Measurements from ENCODE around the gene VTN. TPM values are rescaled to one million over a fixed set of nuclear protein-coding genes. Genes with fewer than 3 reads are reported as not detected.

VTN gene
- total RNA-seq, 1 donor from 2014 or later = 2.7 TPM

- Histone ChIP-seq H3K27ac (no peak overlapping the region), H3K9me3 (no peaks in the 10 kb centered on the region), H3K4me1 (peaks cover 21% of the 10 kb centered on the region), H3K36me3 (no peaks in the 10 kb centered on the region), H3K27me3 (no peaks in the 10 kb centered on the region), H3K4me3 (peak overlapping the region; percentile 79 to 81)
- TF ChIP-seq CTCF (IDR thresholded peaks at IDR 0.05) (no peak), POLR2A (IDR thresholded peaks at IDR 0.05) (no peak), POLR2AphosphoS5 (IDR thresholded peaks at IDR 0.05; ENCODE audit: insufficient read depth in 1 of 2, low read depth in 1 of 2) (no peak)
- DNase-seq (ENCODE audit: extremely low spot score in 2 of 2) = no peak
- intact Hi-C loops (cut with DNase I) = no loop called here
Observed at GRCh38 chr17:28404812-28405570, 34.9 kb upstream of the VTN start.

GRCh38 chr17:28404461-28404811 lies 34.3 kb upstream of the VTN start:
- Histone ChIP-seq H3K9me3 (no peaks in the 10 kb centered on the region), H3K27ac (no peak overlapping the region), H3K4me1 (peaks cover 21% of the 10 kb centered on the region), H3K27me3 (no peaks in the 10 kb centered on the region), H3K4me3 (no peak overlapping the region), H3K36me3 (no peaks in the 10 kb centered on the region)
- DNase-seq (ENCODE audit: extremely low spot score in 2 of 2) = no peak
- intact Hi-C loops (cut with DNase I) = no loop called here
- TF ChIP-seq CTCF (IDR thresholded peaks at IDR 0.05) (no peak), POLR2A (IDR thresholded peaks at IDR 0.05) (no peak), POLR2AphosphoS5 (IDR thresholded peaks at IDR 0.05; ENCODE audit: insufficient read depth in 1 of 2, low read depth in 1 of 2) (no peak)

- H3K27me3 ChIP-seq = no peaks in the 10 kb centered on the region
- no peak for DNase-seq (ENCODE audit: extremely low spot score in 2 of 2)
- no peak overlapping the region for H3K27ac ChIP-seq
- TF ChIP-seq POLR2AphosphoS5 (IDR thresholded peaks at IDR 0.05; ENCODE audit: insufficient read depth in 1 of 2, low read depth in 1 of 2) (no peak), POLR2A (IDR thresholded peaks at IDR 0.05) (no peak), CTCF (IDR thresholded peaks at IDR 0.05) (no peak)
- intact Hi-C loops (cut with DNase I) = no loop called here
- no peaks in the 10 kb centered on the region for H3K36me3 ChIP-seq
- H3K9me3 ChIP-seq = no peaks in the 10 kb centered on the region
- no peak overlapping the region for H3K4me3 ChIP-seq
- peaks cover 21% of the 10 kb centered on the region for H3K4me1 ChIP-seq
Observed at GRCh38 chr17:28404007-28404406, 33.9 kb upstream of the VTN start.

- H3K27me3 ChIP-seq = no peaks in the 10 kb centered on the region
- H3K9me3 ChIP-seq = no peaks in the 10 kb centered on the region
- H3K27ac ChIP-seq = no peak overlapping the region
- no peak overlapping the region for H3K4me3 ChIP-seq
- peaks cover 21% of the 10 kb centered on the region for H3K4me1 ChIP-seq
- intact Hi-C loops (cut with DNase I) = no loop called here
- no peak for DNase-seq (ENCODE audit: extremely low spot score in 2 of 2)
- TF ChIP-seq CTCF (IDR thresholded peaks at IDR 0.05) (no peak), POLR2A (IDR thresholded peaks at IDR 0.05) (no peak), POLR2AphosphoS5 (IDR thresholded peaks at IDR 0.05; ENCODE audit: insufficient read depth in 1 of 2, low read depth in 1 of 2) (no peak)
- H3K36me3 ChIP-seq = no peaks in the 10 kb centered on the region
Observed at GRCh38 chr17:28402844-28403243, 32.7 kb upstream of the VTN start.

- no peak for DNase-seq (ENCODE audit: extremely low spot score in 2 of 2)
- Histone ChIP-seq H3K27ac (no peak overlapping the region), H3K36me3 (no peaks in the 10 kb centered on the region), H3K9me3 (no peaks in the 10 kb centered on the region), H3K4me3 (no peak overlapping the region), H3K4me1 (peaks cover 21% of the 10 kb centered on the region), H3K27me3 (no peaks in the 10 kb centered on the region)
- intact Hi-C loops (cut with DNase I) = no loop called here
- no peak for TF ChIP-seq CTCF (IDR thresholded peaks at IDR 0.05)
- TF ChIP-seq POLR2AphosphoS5 (IDR thresholded peaks at IDR 0.05; ENCODE audit: insufficient read depth in 1 of 2, low read depth in 1 of 2) = no peak
- no peak for TF ChIP-seq POLR2A (IDR thresholded peaks at IDR 0.05)
Observed at GRCh38 chr17:28402224-28402630, 32.1 kb upstream of the VTN start.

Measured in vagina (tissue), 2 donors.